ENCODE data around the gene GJB1.

Gene GJB1

GRCh38 chrX:71210816-71211215 lies 12.2 kb upstream of the GJB1 start:
- H3K9ac ChIP-seq (ENCODE audit: low read depth, low read length): no peak overlapping the region
- H3K27ac ChIP-seq (ENCODE audit: low read length): no peak overlapping the region
- no peaks in the 10 kb centered on the region for H3K27me3 ChIP-seq (ENCODE audit: insufficient read depth, low read length, poor library complexity)
- TF ChIP-seq CTCF (IDR thresholded peaks at IDR 0.05; ENCODE audit: borderline replicate concordance, extremely low read depth, low read length, poor library complexity, severe bottlenecking) (no peak), EZH2 (IDR thresholded peaks at IDR 0.05; ENCODE audit: borderline replicate concordance, low read depth, low read length, severe bottlenecking) (no peak)
- ATAC-seq (ENCODE audit: insufficient read depth, low read depth): no peak
- H3K4me2 ChIP-seq (ENCODE audit: insufficient read depth, low read length): no peak overlapping the region
- H3K9me3 ChIP-seq (ENCODE audit: insufficient read depth, low read length, severe bottlenecking): no peaks in the 10 kb centered on the region
- no peaks in the 10 kb centered on the region for H3K36me3 ChIP-seq (ENCODE audit: insufficient read depth, low read length)
- H4K20me1 ChIP-seq (ENCODE audit: insufficient read depth, low read length): no peaks in the 10 kb centered on the region
- H3K79me2 ChIP-seq (ENCODE audit: insufficient read depth, low read length): no peaks in the 10 kb centered on the region
- DNase-seq: no peak
- no peaks in the 10 kb centered on the region for H3K4me1 ChIP-seq (ENCODE audit: insufficient read depth, low read length)
- H3K4me3 ChIP-seq (ENCODE audit: low read depth in 1 of 2, low read length in 2 of 2): no peak overlapping the region
- H2AFZ ChIP-seq (ENCODE audit: low read depth, low read length): no peak overlapping the region

DNA sequence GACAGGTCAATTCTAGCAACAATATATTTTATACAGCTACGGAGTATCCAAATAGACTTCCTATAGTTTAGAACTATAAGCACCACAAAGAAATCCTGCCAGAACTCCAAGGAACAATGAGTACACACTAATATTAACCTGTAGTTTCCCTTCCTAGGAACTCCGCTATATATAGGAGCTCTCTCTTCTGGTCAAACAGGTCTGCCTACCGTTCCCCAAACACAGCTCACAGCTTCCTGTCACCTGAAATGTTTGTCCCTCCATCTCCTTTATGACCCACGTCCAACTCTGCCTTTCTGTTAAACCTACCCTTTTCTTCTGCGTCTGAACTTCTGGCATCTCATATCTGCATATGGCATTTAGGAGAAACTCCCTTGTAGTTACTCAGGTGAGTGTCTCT lies 10.5 kb upstream of the GJB1 start:
- Histone ChIP-seq H2AFZ (ENCODE audit: low read depth, low read length) (no peak overlapping the region), H3K9ac (ENCODE audit: low read depth, low read length) (no peak overlapping the region), H3K9me3 (ENCODE audit: insufficient read depth, low read length, severe bottlenecking) (no peaks in the 10 kb centered on the region), H3K4me3 (ENCODE audit: low read depth in 1 of 2, low read length in 2 of 2) (no peak overlapping the region), H4K20me1 (ENCODE audit: insufficient read depth, low read length) (no peaks in the 10 kb centered on the region), H3K79me2 (ENCODE audit: insufficient read depth, low read length) (no peaks in the 10 kb centered on the region), H3K27me3 (ENCODE audit: insufficient read depth, low read length, poor library complexity) (no peaks in the 10 kb centered on the region), H3K4me1 (ENCODE audit: insufficient read depth, low read length) (no peaks in the 10 kb centered on the region), H3K36me3 (ENCODE audit: insufficient read depth, low read length) (no peaks in the 10 kb centered on the region), H3K27ac (ENCODE audit: low read length) (no peak overlapping the region), H3K4me2 (ENCODE audit: insufficient read depth, low read length) (no peak overlapping the region)
- ATAC-seq (ENCODE audit: insufficient read depth, low read depth) (no peak), DNase-seq (no peak)
- TF ChIP-seq EZH2 (IDR thresholded peaks at IDR 0.05; ENCODE audit: borderline replicate concordance, low read depth, low read length, severe bottlenecking) (no peak), CTCF (IDR thresholded peaks at IDR 0.05; ENCODE audit: borderline replicate concordance, extremely low read depth, low read length, poor library complexity, severe bottlenecking) (no peak)

- no peaks in the 10 kb centered on the region for H3K27me3 ChIP-seq (ENCODE audit: insufficient read depth, low read length, poor library complexity)
- TF ChIP-seq CTCF (IDR thresholded peaks at IDR 0.05; ENCODE audit: borderline replicate concordance, extremely low read depth, low read length, poor library complexity, severe bottlenecking) (no peak), EZH2 (IDR thresholded peaks at IDR 0.05; ENCODE audit: borderline replicate concordance, low read depth, low read length, severe bottlenecking) (no peak)
- DNase-seq (no peak), ATAC-seq (ENCODE audit: insufficient read depth, low read depth) (no peak)
- no peak overlapping the region for H3K9ac ChIP-seq (ENCODE audit: low read depth, low read length)
- H3K4me2 ChIP-seq (ENCODE audit: insufficient read depth, low read length): no peak overlapping the region
- no peaks in the 10 kb centered on the region for H4K20me1 ChIP-seq (ENCODE audit: insufficient read depth, low read length)
- no peak overlapping the region for H2AFZ ChIP-seq (ENCODE audit: low read depth, low read length)
- no peak overlapping the region for H3K27ac ChIP-seq (ENCODE audit: low read length)
- H3K4me1 ChIP-seq (ENCODE audit: insufficient read depth, low read length): no peaks in the 10 kb centered on the region
- H3K79me2 ChIP-seq (ENCODE audit: insufficient read depth, low read length): no peaks in the 10 kb centered on the region
- H3K4me3 ChIP-seq (ENCODE audit: low read depth in 1 of 2, low read length in 2 of 2): no peak overlapping the region
- no peaks in the 10 kb centered on the region for H3K9me3 ChIP-seq (ENCODE audit: insufficient read depth, low read length, severe bottlenecking)
- no peaks in the 10 kb centered on the region for H3K36me3 ChIP-seq (ENCODE audit: insufficient read depth, low read length)
Measured at GRCh38 chrX:71214152-71214551, 8.9 kb upstream of the GJB1 start.

Measured in DND-41 (cell line).